ENCODE data around the gene EIF4A3. TPM values are rescaled to one million over a fixed set of nuclear protein-coding genes. Genes with fewer than 3 reads are reported as not detected.
"Not testable (repeated sequence)": the region's sequence is repeated elsewhere in the genome, so short reads cannot be mapped to it uniquely, and the experiment has no call there.

EIF4A3 gene
- total RNA-seq, 1 experiment from 2014 or later, result 362 TPM

GRCh38 chr17:80158846-80159245 lies 11.9 kb upstream of the EIF4A3 start:
- Histone ChIP-seq H3K9me3 (replicated peaks) (peaks cover 28% of the 10 kb centered on the region), H3K36me3 (no peaks in the 10 kb centered on the region), H3K4me3 (no peak overlapping the region), H3K27ac (no peak overlapping the region), H3K27me3 (peaks cover 7% of the 10 kb centered on the region), H3K4me1 (no peaks in the 10 kb centered on the region)
- DNase-seq, result no peak

- DNase-seq, H3K27ac ChIP-seq, H3K36me3 ChIP-seq, H3K27me3 ChIP-seq, H3K4me3 ChIP-seq: not testable (repeated sequence)
- H3K4me1 ChIP-seq, result peaks cover 15% of the 10 kb centered on the region
- peaks cover 28% of the 10 kb centered on the region for H3K9me3 ChIP-seq (replicated peaks)
These were observed 8.7 kb upstream of the EIF4A3 start for GRCh38 chr17:80155600-80155999.

- H3K27me3 ChIP-seq, result peaks cover 1% of the 10 kb centered on the region; the same call in 1 of the 2 replicates
- no peak for DNase-seq
- H3K27ac ChIP-seq, result no peak overlapping the region
- H3K4me1 ChIP-seq, result peaks cover 15% of the 10 kb centered on the region
- no peak overlapping the region for H3K4me3 ChIP-seq
- H3K9me3 ChIP-seq (replicated peaks), result peaks cover 28% of the 10 kb centered on the region
- H3K36me3 ChIP-seq, result no peaks in the 10 kb centered on the region
These were observed 7.2 kb upstream of the EIF4A3 start for GRCh38 chr17:80154166-80154565.

- H3K4me3 ChIP-seq, result no peak overlapping the region
- no peak overlapping the region for H3K27ac ChIP-seq
- H3K36me3 ChIP-seq, result no peaks in the 10 kb centered on the region
- no peak for DNase-seq
- H3K4me1 ChIP-seq, result peaks cover 17% of the 10 kb centered on the region
- H3K9me3 ChIP-seq (replicated peaks), result peaks cover 28% of the 10 kb centered on the region
- no peaks in the 10 kb centered on the region for H3K27me3 ChIP-seq
These were observed 6.1 kb upstream of the EIF4A3 start for GRCh38 chr17:80153004-80153403.

- DNase-seq, result peak; percentile 54 to 56
- Histone ChIP-seq H3K4me3 (no peak overlapping the region), H3K27ac (no peak overlapping the region), H3K27me3 (no peaks in the 10 kb centered on the region), H3K36me3 (no peaks in the 10 kb centered on the region), H3K4me1 (peaks cover 17% of the 10 kb centered on the region), H3K9me3 (replicated peaks) (peaks cover 23% of the 10 kb centered on the region)
These were observed 5.3 kb upstream of the EIF4A3 start for GRCh38 chr17:80152081-80152702.

- H3K4me1 ChIP-seq, result peaks cover 17% of the 10 kb centered on the region
- H3K4me3 ChIP-seq, result no peak overlapping the region
- peaks cover 14% of the 10 kb centered on the region for H3K9me3 ChIP-seq (replicated peaks)
- no peak for DNase-seq
- H3K36me3 ChIP-seq, result no peaks in the 10 kb centered on the region
- no peak overlapping the region for H3K27ac ChIP-seq
- H3K27me3 ChIP-seq, result no peaks in the 10 kb centered on the region
These were observed 4.4 kb upstream of the EIF4A3 start for GRCh38 chr17:80151333-80151732.

- H3K36me3 ChIP-seq, result peaks cover 44% of the 10 kb centered on the region
- H3K4me1 ChIP-seq, result peaks cover 15% of the 10 kb centered on the region
- H3K4me3 ChIP-seq, result peak overlapping the region; percentile 90
- no peaks in the 10 kb centered on the region for H3K27me3 ChIP-seq
- peak overlapping the region; percentile 81 for H3K27ac ChIP-seq
- no peaks in the 10 kb centered on the region for H3K9me3 ChIP-seq (replicated peaks)
- DNase-seq, result peak; percentile 69 to 83
These were observed 550 bp downstream of the EIF4A3 start for GRCh38 chr17:80146121-80147034.

- Histone ChIP-seq H3K4me3 (peak overlapping the region; percentile 90), H3K27me3 (no peaks in the 10 kb centered on the region), H3K4me1 (peaks cover 10% of the 10 kb centered on the region; the same call in 1 of the 2 replicates), H3K27ac (peak overlapping the region; percentile 81; the same call in 1 of the 2 replicates), H3K36me3 (peaks cover 54% of the 10 kb centered on the region), H3K9me3 (replicated peaks) (no peaks in the 10 kb centered on the region)
- DNase-seq, result no peak
These were observed 1.6 kb downstream of the EIF4A3 start for GRCh38 chr17:80145076-80146075.

- no peaks in the 10 kb centered on the region for H3K9me3 ChIP-seq (replicated peaks)
- H3K4me1 ChIP-seq, result peaks cover 7% of the 10 kb centered on the region; the same call in 1 of the 2 replicates
- no peaks in the 10 kb centered on the region for H3K27me3 ChIP-seq
- DNase-seq, result no peak
- no peak overlapping the region for H3K27ac ChIP-seq
- no peak overlapping the region for H3K4me3 ChIP-seq
- peaks cover 78% of the 10 kb centered on the region for H3K36me3 ChIP-seq
These were observed 4.0 kb downstream of the EIF4A3 start for GRCh38 chr17:80142929-80143328.

GRCh38 chr17:80141463-80142165 lies 5.3 kb downstream of the EIF4A3 start:
- DNase-seq, result no peak
- Histone ChIP-seq H3K9me3 (replicated peaks) (no peaks in the 10 kb centered on the region), H3K4me3 (no peak overlapping the region), H3K27me3 (no peaks in the 10 kb centered on the region), H3K4me1 (peaks cover 7% of the 10 kb centered on the region; the same call in 1 of the 2 replicates), H3K27ac (no peak overlapping the region), H3K36me3 (peaks cover 92% of the 10 kb centered on the region)

GRCh38 chr17:80138856-80139426 lies 8.0 kb downstream of the EIF4A3 start:
- Histone ChIP-seq H3K4me3 (no peak overlapping the region), H3K9me3 (replicated peaks) (no peaks in the 10 kb centered on the region), H3K27ac (no peak overlapping the region), H3K4me1 (no peaks in the 10 kb centered on the region), H3K27me3 (no peaks in the 10 kb centered on the region), H3K36me3 (peaks cover 99% of the 10 kb centered on the region)
- no peak for DNase-seq

- H3K4me1 ChIP-seq, result no peaks in the 10 kb centered on the region
- H3K27ac ChIP-seq, result no peak overlapping the region
- DNase-seq, result no peak
- no peak overlapping the region for H3K4me3 ChIP-seq
- H3K9me3 ChIP-seq (replicated peaks), result no peaks in the 10 kb centered on the region
- H3K36me3 ChIP-seq, result peaks cover 93% of the 10 kb centered on the region
- no peaks in the 10 kb centered on the region for H3K27me3 ChIP-seq
These were observed 9.8 kb downstream of the EIF4A3 start for GRCh38 chr17:80137131-80137530.

- Histone ChIP-seq H3K4me1 (no peaks in the 10 kb centered on the region), H3K4me3 (no peak overlapping the region), H3K27me3 (no peaks in the 10 kb centered on the region), H3K27ac (no peak overlapping the region), H3K9me3 (replicated peaks) (no peaks in the 10 kb centered on the region), H3K36me3 (peaks cover 57% of the 10 kb centered on the region)
- no peak for DNase-seq
These were observed 13.3 kb downstream of the EIF4A3 start for GRCh38 chr17:80133626-80133970.
